GM13977 (cell line): ENCODE data around the gene SLCO1C1.

Experiments used
- DNase-seq: peaks from one replicate; pipeline ENCODE4 v3.0.0; 2012; ENCODE audit warnings: low spot score
- CTCF ChIP-seq: IDR thresholded peaks from 2 replicates; pipeline ENCODE4 v1.5.1; 2012; ENCODE audit warnings: mild to moderate bottlenecking, control low read depth; ENCODE audit not compliant: insufficient read depth; ENCODE audit errors: extremely low read depth, missing control alignments
- in situ Hi-C: fragments of 300-500 bp; cut with MboI; formaldehyde crosslinking; loops from one replicate; pipeline ENCODE4 v1.12.0; 2022; ENCODE audit warnings: low sequenced_read_pairs, low pct_unique_long_range_greater_than_20kb, mixed read lengths, inconsistent platforms; ENCODE audit not compliant: unreplicated experiment

The SLCO1C1 gene

GRCh38 chr12:20718294-20718693, 23.2 kb downstream of the SLCO1C1 start:
- no peak for TF ChIP-seq CTCF
- in situ Hi-C loops, result no loop called here
- no peak for DNase-seq

- DNase-seq, result no peak
- in situ Hi-C loops, result no loop called here
- TF ChIP-seq CTCF, result no peak
Observed at GRCh38 chr12:20722142-20722541, 27.0 kb downstream of the SLCO1C1 start.

- TF ChIP-seq CTCF, result no peak
- in situ Hi-C loops, result no loop called here
- DNase-seq, result no peak
Observed at GRCh38 chr12:20731274-20731673, 36.1 kb downstream of the SLCO1C1 start.

GRCh38 chr12:20740972-20741371, 45.8 kb downstream of the SLCO1C1 start:
- in situ Hi-C loops, result no loop called here
- TF ChIP-seq CTCF, result no peak
- DNase-seq, result no peak

GRCh38 chr12:20748198-20748597, 53.1 kb downstream of the SLCO1C1 start:
- no peak for TF ChIP-seq CTCF
- in situ Hi-C loops, result no loop called here
- DNase-seq, result no peak

- no peak for DNase-seq
- in situ Hi-C loops, result no loop called here
- TF ChIP-seq CTCF, result no peak
Observed at GRCh38 chr12:20751046-20751445, 55.9 kb downstream of the SLCO1C1 start.

GRCh38 chr12:20777420-20777819, 82.3 kb downstream of the SLCO1C1 start:
- in situ Hi-C loops, result no loop called here
- TF ChIP-seq CTCF, result no peak
- DNase-seq, result no peak
